Activated naive CD4-positive, alpha-beta T cell treated with anti-CD3 and anti-CD28 coated beads, Interleukin-2, amount 10 ng/mL, durations not matched to agents 5 hours and 36 hours (primary cell): ENCODE data around the gene FMO1. TPM values are rescaled to one million over a fixed set of nuclear protein-coding genes. Genes with fewer than 3 reads are reported as not detected.

Experiments used
- total RNA-seq, 2 experiments: library from RNA; stranded (reverse); gene quantifications; one replicate each; pipeline ENCODE4 v1.2.3, GENCODE V29; 2021

FMO1 gene
- total RNA-seq = not detected

GRCh38 chr1:171248302-171248701, at the start of gene FMO1:
TSS of gene FMO1 (plus strand) at chr1:171248494. CDS start at chr1:171258088, 9,594 bp downstream.

GRCh38 chr1:171313835-171314320, 65.6 kb downstream of the FMO1 start, which contains the start of gene FMO4:
TSS of gene FMO4 (plus strand) at chr1:171314183. CDS start at chr1:171319826, 5,643 bp downstream.

Other genes starting within 250 kb of the FMO1 start
- gene FMO3, start 157.6 kb upstream of the FMO1 start, total RNA-seq = not detected
- gene FMO2, start 63.2 kb upstream of the FMO1 start, total RNA-seq = not detected
- 1 to 10 TPM; 1.3 to 1.5 TPM for gene FMO4, start 65.7 kb downstream of the FMO1 start, total RNA-seq
- gene PRRC2C, start 237.0 kb downstream of the FMO1 start, total RNA-seq = 100 to 1,000 TPM; 208 to 213 TPM